GM23338 (cell line): Measurements from ENCODE around the gene NRP2. TPM values are rescaled to one million over a fixed set of nuclear protein-coding genes. Genes with fewer than 3 reads are reported as not detected.

Experiments
- ATAC-seq: fragments of 200-7000 bp; cut with Tn5 transposase; 3 replicates; pipeline ENCODE4 v1.9.1; 2020
- DNase-seq: peaks from one replicate; pipeline ENCODE4 v3.0.0-alpha.2; 2015; ENCODE audit warnings: low spot score
- H2AFZ ChIP-seq: fragments of 200-600 bp; sonication (generic); 2 replicates; pipeline ENCODE4 v1.8.0; 2016; ENCODE audit warnings: antibody characterized with exemption, mild to moderate bottlenecking, moderate library complexity
- H3F3A ChIP-seq: fragments of 200-600 bp; sonication (generic); replicated peaks from 2 replicates; pipeline ENCODE4 v1.8.0; 2017; ENCODE audit warnings: antibody characterized with exemption, mixed run types, low read depth
- H3K27ac ChIP-seq: fragments of 200-600 bp; sonication (generic); 2 replicates; pipeline ENCODE4 v1.6.1; 2016; ENCODE audit warnings: low read depth
- H3K27me3 ChIP-seq: fragments of 200-600 bp; sonication (generic); 2 replicates; pipeline ENCODE4 v1.8.0; 2016; ENCODE audit warnings: mild to moderate bottlenecking, mixed run types, moderate library complexity; ENCODE audit not compliant: insufficient read depth
- H3K36me3 ChIP-seq: fragments of 200-600 bp; sonication (generic); 2 replicates; pipeline ENCODE4 v1.8.0; 2016; ENCODE audit warnings: mild to moderate bottlenecking; ENCODE audit not compliant: insufficient read depth
- H3K4me1 ChIP-seq: fragments of 200-600 bp; sonication (generic); 2 replicates; pipeline ENCODE4 v1.8.0; 2016; ENCODE audit warnings: mild to moderate bottlenecking, moderate library complexity; ENCODE audit not compliant: insufficient read depth
- H3K4me2 ChIP-seq: fragments of 200-600 bp; sonication (generic); 2 replicates; pipeline ENCODE4 v1.7.1; 2017; ENCODE audit warnings: mixed run types
- H3K4me3 ChIP-seq: fragments of 200-600 bp; sonication (generic); 2 replicates; pipeline ENCODE4 v1.6.1; 2016; ENCODE audit warnings: mixed run types
- H3K79me2 ChIP-seq: fragments of 200-600 bp; sonication (generic); replicated peaks from 2 replicates; pipeline ENCODE4 v1.8.0; 2017; ENCODE audit warnings: mild to moderate bottlenecking; ENCODE audit not compliant: insufficient read depth
- H3K9me2 ChIP-seq: fragments of 200-600 bp; sonication (generic); 2 replicates; pipeline ENCODE4 v1.8.0; 2017; ENCODE audit not compliant: insufficient read depth
- H4K20me1 ChIP-seq: fragments of 200-600 bp; sonication (generic); replicated peaks from 2 replicates; pipeline ENCODE4 v1.8.0; 2017; ENCODE audit warnings: mild to moderate bottlenecking; ENCODE audit not compliant: insufficient read depth
- H3K27ac Mint-ChIP-seq: 2 replicates; pipeline ENCODE4 v1.8.0; 2020; ENCODE audit warnings: inconsistent platforms, mild to moderate bottlenecking, moderate library complexity, mixed read lengths
- H3K27me3 Mint-ChIP-seq: 3 replicates; pipeline ENCODE4 v1.8.0; 2022; ENCODE audit warnings: low read depth, mild to moderate bottlenecking, moderate library complexity, mixed read lengths, inconsistent platforms; ENCODE audit not compliant: insufficient read depth, poor library complexity
- H3K36me3 Mint-ChIP-seq: 3 replicates; pipeline ENCODE4 v1.8.0; 2021; ENCODE audit warnings: low read depth, mild to moderate bottlenecking, inconsistent platforms, moderate library complexity, mixed read lengths
- H3K4me1 Mint-ChIP-seq: 3 replicates; pipeline ENCODE4 v1.8.0; 2020; ENCODE audit warnings: mild to moderate bottlenecking, inconsistent platforms, mixed read lengths
- H3K4me3 Mint-ChIP-seq: 3 replicates; pipeline ENCODE4 v1.8.0; 2021; ENCODE audit warnings: moderate library complexity, mild to moderate bottlenecking, inconsistent platforms, mixed read lengths
- H3K9me3 Mint-ChIP-seq: 3 replicates; pipeline ENCODE4 v1.8.0; 2020; ENCODE audit warnings: moderate library complexity, mild to moderate bottlenecking, inconsistent platforms, mixed read lengths
- CREB1 ChIP-seq: fragments of 250-450 bp; sonication (Bioruptor Pico); IDR thresholded peaks from 2 replicates; pipeline ENCODE4 v1.5.0; 2020; ENCODE audit warnings: low read depth, mild to moderate bottlenecking, moderate library complexity
- EZH2 ChIP-seq: fragments of 200-600 bp; sonication (generic); IDR thresholded peaks from one replicate; pipeline ENCODE4 v1.8.0; 2017; ENCODE audit warnings: antibody characterized with exemption, mild to moderate bottlenecking, low read depth; ENCODE audit not compliant: unreplicated experiment
- EZH2phosphoT487 ChIP-seq: fragments of 200-600 bp; sonication (generic); IDR thresholded peaks from one replicate; pipeline ENCODE4 v1.8.1; 2018; ENCODE audit warnings: antibody characterized with exemption; ENCODE audit not compliant: unreplicated experiment
- JUNB ChIP-seq: IDR thresholded peaks from one replicate; pipeline ENCODE4 v1.6.1; 2016; ENCODE audit warnings: antibody characterized with exemption; ENCODE audit not compliant: unreplicated experiment
- REST ChIP-seq: IDR thresholded peaks from one replicate; pipeline ENCODE4 v1.6.1; 2018; ENCODE audit warnings: antibody characterized with exemption; ENCODE audit not compliant: unreplicated experiment
- ZNF114 ChIP-seq: fragments of 250-450 bp; sonication (Bioruptor Pico); IDR thresholded peaks from 2 replicates; pipeline ENCODE4 v1.5.0; 2020; ENCODE audit warnings: mild to moderate bottlenecking, moderate library complexity
- ZNF462 ChIP-seq: fragments of 250-450 bp; sonication (Bioruptor Pico); IDR thresholded peaks from 2 replicates; pipeline ENCODE4 v1.5.0; 2020; ENCODE audit warnings: mild to moderate bottlenecking, moderate library complexity
- polyA plus RNA-seq: library from polyadenylated mRNA; unstranded; fragments of >200 nt; fragmentation: Nextera tagmentation; extraction: Ambion mirVana; gene quantifications from 2 replicates; pipeline ENCODE4 v1.2.1, GENCODE V29; 2016
- total RNA-seq: library from RNA; depleted of rRNA; stranded (reverse); fragments of >200 nt; shearing (Covaris generic); gene quantifications from 2 replicates; pipeline ENCODE4 v1.2.3, GENCODE V29; 2014
- TF ChIP-seq, protein P1 (sequence below), 2 experiments: fragments of 200-600 bp in 1 of 2; sonication (generic) in 1 of 2; conservative IDR thresholded peaks; 2 replicates each; pipeline versions ENCODE4 v1.5.1 to v1.6.1; 2016 to 2017; ENCODE audit warnings: antibody characterized with exemption in 2 of 2, low read depth in 2 of 2, mild to moderate bottlenecking in 2 of 2, moderate library complexity in 1 of 2
- TF ChIP-seq, protein P2 (sequence below): IDR thresholded peaks from 2 replicates; pipeline ENCODE4 v1.6.1; 2016; ENCODE audit warnings: antibody characterized with exemption

NRP2 gene
- total and polyA plus RNA-seq, 2 experiments from 2014 or later: 18.4 to 22.0 TPM

DNA sequence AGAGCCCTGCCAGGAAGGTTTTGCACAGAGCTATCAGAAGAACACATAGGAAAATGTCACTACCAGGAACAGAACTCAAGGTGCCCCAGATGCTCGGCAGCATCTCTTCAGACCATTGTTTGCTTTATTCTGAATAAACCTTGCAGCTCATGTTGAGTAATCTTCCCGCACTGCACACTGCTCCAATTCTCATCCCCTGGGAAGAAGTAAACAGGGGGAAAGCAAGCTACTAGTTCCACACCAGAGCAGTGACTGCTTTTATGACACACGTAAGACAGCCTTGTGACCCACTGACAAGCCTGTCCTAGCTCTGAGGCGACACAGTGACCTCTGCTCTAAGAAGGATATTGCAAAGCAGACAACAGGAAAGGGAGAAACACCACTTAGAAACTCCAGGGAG is 44.2 kb downstream of the NRP2 start:
- TF ChIP-seq, protein P1, sequence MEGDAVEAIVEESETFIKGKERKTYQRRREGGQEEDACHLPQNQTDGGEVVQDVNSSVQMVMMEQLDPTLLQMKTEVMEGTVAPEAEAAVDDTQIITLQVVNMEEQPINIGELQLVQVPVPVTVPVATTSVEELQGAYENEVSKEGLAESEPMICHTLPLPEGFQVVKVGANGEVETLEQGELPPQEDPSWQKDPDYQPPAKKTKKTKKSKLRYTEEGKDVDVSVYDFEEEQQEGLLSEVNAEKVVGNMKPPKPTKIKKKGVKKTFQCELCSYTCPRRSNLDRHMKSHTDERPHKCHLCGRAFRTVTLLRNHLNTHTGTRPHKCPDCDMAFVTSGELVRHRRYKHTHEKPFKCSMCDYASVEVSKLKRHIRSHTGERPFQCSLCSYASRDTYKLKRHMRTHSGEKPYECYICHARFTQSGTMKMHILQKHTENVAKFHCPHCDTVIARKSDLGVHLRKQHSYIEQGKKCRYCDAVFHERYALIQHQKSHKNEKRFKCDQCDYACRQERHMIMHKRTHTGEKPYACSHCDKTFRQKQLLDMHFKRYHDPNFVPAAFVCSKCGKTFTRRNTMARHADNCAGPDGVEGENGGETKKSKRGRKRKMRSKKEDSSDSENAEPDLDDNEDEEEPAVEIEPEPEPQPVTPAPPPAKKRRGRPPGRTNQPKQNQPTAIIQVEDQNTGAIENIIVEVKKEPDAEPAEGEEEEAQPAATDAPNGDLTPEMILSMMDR (conservative IDR thresholded peaks at IDR 0.05; ENCODE audit: low read depth in 2 of 2): no peak
- TF ChIP-seq REST (no peak), ZNF114 (no peak), CREB1 (CRISPR knock-in tag) (no peak), EZH2 (no peak)
- Mint-ChIP-seq H3K4me1 (peaks cover 37% of the 10 kb centered on the region), H3K9me3 (no peaks in the 10 kb centered on the region), H3K27ac (no peak overlapping the region; the same call in 1 of the 2 replicates), H3K27me3 (peaks cover 13% of the 10 kb centered on the region), H3K36me3 (peaks cover 58% of the 10 kb centered on the region), H3K4me3 (no peak overlapping the region)
- ATAC-seq (no peak), DNase-seq (no peak)
- Histone ChIP-seq H3K27me3 (no peaks in the 10 kb centered on the region), H3K9me2 (no peaks in the 10 kb centered on the region), H3K4me1 (peaks cover 28% of the 10 kb centered on the region), H4K20me1 (no peaks in the 10 kb centered on the region), H3F3A (no peaks in the 10 kb centered on the region), H3K36me3 (no peaks in the 10 kb centered on the region; the same call in 1 of the 2 replicates), H3K27ac (no peak overlapping the region), H3K4me3 (no peak overlapping the region), H3K4me2 (no peak overlapping the region), H2AFZ (no peak overlapping the region), H3K79me2 (no peaks in the 10 kb centered on the region)

DNA sequence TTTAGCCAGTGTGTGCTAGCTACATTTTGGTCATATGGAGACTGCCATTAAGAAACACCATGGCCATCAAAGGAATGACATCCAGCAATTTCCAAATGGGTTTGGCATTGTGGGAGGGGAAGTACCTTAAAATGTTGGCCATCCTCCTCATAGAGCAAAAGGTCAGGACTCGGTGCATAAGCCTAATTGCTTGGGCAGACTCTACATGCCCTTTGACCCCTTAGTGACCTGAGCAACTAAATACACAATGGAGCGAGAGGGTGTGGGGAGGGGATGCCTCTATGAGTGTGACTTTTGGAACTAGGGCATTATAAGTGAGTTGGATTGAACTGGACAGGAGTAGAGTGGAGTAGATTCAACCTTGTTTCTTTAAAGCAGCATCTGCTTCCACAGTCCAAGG is 44.9 kb downstream of the NRP2 start:
- ATAC-seq (no peak), DNase-seq (no peak)
- no peak overlapping the region for H3K27ac ChIP-seq
- H3K4me1 ChIP-seq: peaks cover 24% of the 10 kb centered on the region
- no peak overlapping the region for H3K4me3 Mint-ChIP-seq
- no peak overlapping the region for H2AFZ ChIP-seq
- no peaks in the 10 kb centered on the region for H3F3A ChIP-seq
- H3K27ac Mint-ChIP-seq: no peak overlapping the region
- no peaks in the 10 kb centered on the region for H3K9me3 Mint-ChIP-seq
- H3K4me1 Mint-ChIP-seq: peaks cover 32% of the 10 kb centered on the region
- no peaks in the 10 kb centered on the region for H3K79me2 ChIP-seq
- H3K4me2 ChIP-seq: no peak overlapping the region
- peaks cover 10% of the 10 kb centered on the region for H3K27me3 Mint-ChIP-seq
- H3K36me3 Mint-ChIP-seq: peaks cover 56% of the 10 kb centered on the region
- no peaks in the 10 kb centered on the region for H3K9me2 ChIP-seq
- no peak overlapping the region for H3K4me3 ChIP-seq
- H3K27me3 ChIP-seq: no peaks in the 10 kb centered on the region
- no peaks in the 10 kb centered on the region for H4K20me1 ChIP-seq
- H3K36me3 ChIP-seq: no peaks in the 10 kb centered on the region; the same call in 1 of the 2 replicates
- TF ChIP-seq EZH2phosphoT487: no peak
- no peak for TF ChIP-seq ZNF462 (CRISPR knock-in tag)
- TF ChIP-seq, protein P2, sequence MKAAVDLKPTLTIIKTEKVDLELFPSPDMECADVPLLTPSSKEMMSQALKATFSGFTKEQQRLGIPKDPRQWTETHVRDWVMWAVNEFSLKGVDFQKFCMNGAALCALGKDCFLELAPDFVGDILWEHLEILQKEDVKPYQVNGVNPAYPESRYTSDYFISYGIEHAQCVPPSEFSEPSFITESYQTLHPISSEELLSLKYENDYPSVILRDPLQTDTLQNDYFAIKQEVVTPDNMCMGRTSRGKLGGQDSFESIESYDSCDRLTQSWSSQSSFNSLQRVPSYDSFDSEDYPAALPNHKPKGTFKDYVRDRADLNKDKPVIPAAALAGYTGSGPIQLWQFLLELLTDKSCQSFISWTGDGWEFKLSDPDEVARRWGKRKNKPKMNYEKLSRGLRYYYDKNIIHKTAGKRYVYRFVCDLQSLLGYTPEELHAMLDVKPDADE: no peak
- TF ChIP-seq CREB1 (CRISPR knock-in tag): no peak
- TF ChIP-seq EZH2: no peak
- no peak for TF ChIP-seq JUNB
